ENCODE results near the gene CFAP119.
"Not testable (repeated sequence)": the region's sequence is repeated elsewhere in the genome, so short reads cannot be mapped to it uniquely, and the experiment has no call there.

Gene CFAP119

GRCh38 chr16:30761928-30762902 lies at the start of gene CFAP119, which contains the start of gene RNF40:
TSS of gene CFAP119 (minus strand) at chr16:30762062. CDS start at chr16:30761748, 314 bp downstream.
TSS of gene RNF40 (plus strand) at chr16:30762322. CDS start at chr16:30762546, 224 bp downstream.
- peak; percentile 99 for DNase-seq

- not testable (repeated sequence) for DNase-seq
These were observed 47.8 kb upstream of the CFAP119 start for GRCh38 chr16:30809675-30810074.

GRCh38 chr16:30808890-30809426 lies 47.1 kb upstream of the CFAP119 start:
- not testable (repeated sequence) for DNase-seq

- DNase-seq = no peak
These were observed 46.3 kb upstream of the CFAP119 start for GRCh38 chr16:30808146-30808545.

- peak; percentile 73 for DNase-seq
These were observed 43.7 kb upstream of the CFAP119 start for GRCh38 chr16:30805370-30806169.

GRCh38 chr16:30805056-30805369 lies 43.2 kb upstream of the CFAP119 start:
- DNase-seq = no peak

GRCh38 chr16:30802936-30803335 lies 41.1 kb upstream of the CFAP119 start:
- DNase-seq = no peak

GRCh38 chr16:30797670-30798309 lies 35.9 kb upstream of the CFAP119 start:
- no peak for DNase-seq

GRCh38 chr16:30794634-30795033 lies 32.8 kb upstream of the CFAP119 start:
- no peak for DNase-seq

GRCh38 chr16:30793508-30794069 lies 31.7 kb upstream of the CFAP119 start:
- DNase-seq = no peak

GRCh38 chr16:30787613-30788378 lies 25.9 kb upstream of the CFAP119 start:
- DNase-seq = no peak

- peak; percentile 76 for DNase-seq
These were observed 25.2 kb upstream of the CFAP119 start, which contains the start of gene ZNF629 for GRCh38 chr16:30786936-30787612. TSS of gene ZNF629 (minus strand) at chr16:30787205. CDS start at chr16:30784482, 2,723 bp downstream.

GRCh38 chr16:30786115-30786935 lies 24.5 kb upstream of the CFAP119 start:
- DNase-seq = peak; percentile 50

- no peak for DNase-seq
These were observed 23.6 kb upstream of the CFAP119 start for GRCh38 chr16:30785126-30786106.

- DNase-seq = no peak
These were observed 22.4 kb upstream of the CFAP119 start for GRCh38 chr16:30784215-30784614.

- no peak for DNase-seq
These were observed 21.6 kb upstream of the CFAP119 start for GRCh38 chr16:30783280-30784109.

GRCh38 chr16:30782486-30783279 lies 20.8 kb upstream of the CFAP119 start:
- DNase-seq = no peak
